Measurements from ENCODE around the gene DNAH6. TPM values are rescaled to one million over a fixed set of nuclear protein-coding genes. Genes with fewer than 3 reads are reported as not detected.

DNAH6 gene
- total and polyA plus RNA-seq, 9 of the 15 experiments (the other 6 are each of a cell fraction or from before 2014, with no cell fraction given), result 0.01 to 0.04 (median 0.01) TPM; not detected in 5

DNA sequence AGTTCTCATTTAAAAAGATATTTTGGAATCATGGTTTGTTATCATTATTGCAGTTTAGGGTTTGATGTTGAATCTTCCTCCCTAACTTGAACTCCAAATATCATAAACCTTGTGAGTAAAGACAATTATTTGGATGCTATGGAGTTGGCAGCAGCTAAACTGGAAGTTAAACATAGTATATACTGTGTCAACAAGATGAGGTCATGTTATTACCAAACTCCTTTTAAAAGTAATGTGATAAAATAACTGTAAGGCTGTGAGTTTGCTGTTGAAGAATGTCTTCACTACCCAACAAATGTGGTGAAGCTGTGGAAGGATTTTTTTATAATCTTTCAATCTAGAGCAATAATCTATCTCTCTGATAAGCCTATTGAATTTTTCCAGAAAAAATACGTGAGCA lies 16.0 kb downstream of the DNAH6 start:
- H3K27me3 ChIP-seq (ENCODE audit: control insufficient read depth in 2 of 2, insufficient read depth in 2 of 2, low read length in 2 of 2), result no peaks in the 10 kb centered on the region; a peak in 1 of 5 replicates
- H3K27ac ChIP-seq (ENCODE audit: extremely low read depth, low read depth, low read length), result no peak overlapping the region
- no peaks in the 10 kb centered on the region for H3K9me1 ChIP-seq (ENCODE audit: control insufficient read depth, insufficient read depth, low read length)
- 4% methylated on average over 1 of the region's 1 CpG for WGBS (ENCODE audit: insufficient coverage, low coverage, missing lambda C conversion rate)
- no peak overlapping the region for H2AFZ ChIP-seq (ENCODE audit: low read depth, low read length)
- BruUV-seq (replicated peaks), result no TSS peak
- no peak overlapping the region for H3K9ac ChIP-seq (ENCODE audit: insufficient read depth in 1 of 2, low read depth in 2 of 2, low read length in 2 of 2)
- in situ Hi-C loops (cut with MboI) (no loop called here), intact Hi-C loops (cut with micrococcal nuclease) (no loop called here)
- TF ChIP-seq EP400 (IDR thresholded peaks at IDR 0.05), result no peak
- TF ChIP-seq, protein P1, sequence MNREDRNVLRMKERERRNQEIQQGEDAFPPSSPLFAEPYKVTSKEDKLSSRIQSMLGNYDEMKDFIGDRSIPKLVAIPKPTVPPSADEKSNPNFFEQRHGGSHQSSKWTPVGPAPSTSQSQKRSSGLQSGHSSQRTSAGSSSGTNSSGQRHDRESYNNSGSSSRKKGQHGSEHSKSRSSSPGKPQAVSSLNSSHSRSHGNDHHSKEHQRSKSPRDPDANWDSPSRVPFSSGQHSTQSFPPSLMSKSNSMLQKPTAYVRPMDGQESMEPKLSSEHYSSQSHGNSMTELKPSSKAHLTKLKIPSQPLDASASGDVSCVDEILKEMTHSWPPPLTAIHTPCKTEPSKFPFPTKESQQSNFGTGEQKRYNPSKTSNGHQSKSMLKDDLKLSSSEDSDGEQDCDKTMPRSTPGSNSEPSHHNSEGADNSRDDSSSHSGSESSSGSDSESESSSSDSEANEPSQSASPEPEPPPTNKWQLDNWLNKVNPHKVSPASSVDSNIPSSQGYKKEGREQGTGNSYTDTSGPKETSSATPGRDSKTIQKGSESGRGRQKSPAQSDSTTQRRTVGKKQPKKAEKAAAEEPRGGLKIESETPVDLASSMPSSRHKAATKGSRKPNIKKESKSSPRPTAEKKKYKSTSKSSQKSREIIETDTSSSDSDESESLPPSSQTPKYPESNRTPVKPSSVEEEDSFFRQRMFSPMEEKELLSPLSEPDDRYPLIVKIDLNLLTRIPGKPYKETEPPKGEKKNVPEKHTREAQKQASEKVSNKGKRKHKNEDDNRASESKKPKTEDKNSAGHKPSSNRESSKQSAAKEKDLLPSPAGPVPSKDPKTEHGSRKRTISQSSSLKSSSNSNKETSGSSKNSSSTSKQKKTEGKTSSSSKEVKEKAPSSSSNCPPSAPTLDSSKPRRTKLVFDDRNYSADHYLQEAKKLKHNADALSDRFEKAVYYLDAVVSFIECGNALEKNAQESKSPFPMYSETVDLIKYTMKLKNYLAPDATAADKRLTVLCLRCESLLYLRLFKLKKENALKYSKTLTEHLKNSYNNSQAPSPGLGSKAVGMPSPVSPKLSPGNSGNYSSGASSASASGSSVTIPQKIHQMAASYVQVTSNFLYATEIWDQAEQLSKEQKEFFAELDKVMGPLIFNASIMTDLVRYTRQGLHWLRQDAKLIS (CRISPR knock-in tag; IDR thresholded peaks at IDR 0.05), result no peak
- no peak for TF ChIP-seq CHD1 (IDR thresholded peaks at IDR 0.05; ENCODE audit: low read length)
- ChIA-PET POLR2A (no interaction called here), CTCF (ENCODE audit: low intra/inter-chr PET ratio) (no interaction called here)
- no peaks in the 10 kb centered on the region for H3K9me3 ChIP-seq (replicated peaks; ENCODE audit: control insufficient read depth, insufficient read depth, low read depth, low read length)
- no peaks in the 10 kb centered on the region for H3K36me3 ChIP-seq (ENCODE audit: control insufficient read depth, insufficient read depth, low read length)
- ATAC-seq (no peak), DNase-seq (ENCODE audit: extremely low read depth in 1 of 4, low spot score in 3 of 4) (no peak), FAIRE-seq (no peak)
- H3K4me3 ChIP-seq, result no peak overlapping the region
- no peaks in the 10 kb centered on the region for H3K79me2 ChIP-seq (ENCODE audit: control insufficient read depth, insufficient read depth, low read length)
- H3K4me2 ChIP-seq (ENCODE audit: insufficient read depth, low read length), result no peak overlapping the region
- H4K20me1 ChIP-seq (replicated peaks; ENCODE audit: control insufficient read depth, insufficient read depth, low read length), result no peaks in the 10 kb centered on the region
- no peaks in the 10 kb centered on the region for H3K4me1 ChIP-seq (replicated peaks in 1 of 2; ENCODE audit: control insufficient read depth in 2 of 2, insufficient read depth in 2 of 2, low read length in 2 of 2)
